ENCODE data around the gene AMBN. TPM values are rescaled to one million over a fixed set of nuclear protein-coding genes. Genes with fewer than 3 reads are reported as not detected.

AMBN gene
- total RNA-seq, 1 experiment from 2014 or later = 0.27 TPM

- no TSS peak for BruUV-seq (replicated peaks)
- Histone ChIP-seq H3K36me3 (ENCODE audit: control insufficient read depth, insufficient read depth, low read length) (no peaks in the 10 kb centered on the region), H3K4me1 (peaks cover 4% of the 10 kb centered on the region; the same call in 1 of the 2 replicates), H3K27me3 (replicated peaks; ENCODE audit: control insufficient read depth, insufficient read depth, low read length) (no peaks in the 10 kb centered on the region), H3K9me3 (no peaks in the 10 kb centered on the region), H3K4me3 (ENCODE audit: low read depth, low read length) (no peak overlapping the region)
- Mint-ChIP-seq H3K4me1 (ENCODE audit: low read depth, unreplicated experiment) (peaks cover 6% of the 10 kb centered on the region), H3K27me3 (ENCODE audit: insufficient read depth, unreplicated experiment) (no peaks in the 10 kb centered on the region), H3K36me3 (ENCODE audit: insufficient read depth, unreplicated experiment) (no peaks in the 10 kb centered on the region), H3K9me3 (ENCODE audit: unreplicated experiment) (no peaks in the 10 kb centered on the region), H3K27ac (ENCODE audit: unreplicated experiment) (no peak overlapping the region), H3K4me3 (ENCODE audit: unreplicated experiment) (no peak overlapping the region)
- intact Hi-C loops (cut with micrococcal nuclease; ENCODE audit: unreplicated experiment) = loop anchor here (5.0 to 10.0 kb wide), 3 partner anchors 87 to 394 kb away; partner anchors contain the start of genes DCK and UTP3
- no peak for TF ChIP-seq CTCF (IDR thresholded peaks at IDR 0.05; ENCODE audit: insufficient read depth in 1 of 2, low read depth in 1 of 2, low read length in 1 of 2, severe bottlenecking in 1 of 2, unreplicated experiment in 1 of 2)
- ChIA-PET CTCF (no interaction called here), POLR2A (no interaction called here)
- no peak for DNase-seq
Observed at GRCh38 chr4:70600305-70600704, 8.2 kb downstream of the AMBN start.

GRCh38 chr4:70600977-70601376 lies 8.9 kb downstream of the AMBN start:
- BruUV-seq (replicated peaks) = no TSS peak
- H3K9me3 Mint-ChIP-seq (ENCODE audit: unreplicated experiment) = no peaks in the 10 kb centered on the region
- H3K27me3 Mint-ChIP-seq (ENCODE audit: insufficient read depth, unreplicated experiment) = no peaks in the 10 kb centered on the region
- Histone ChIP-seq H3K4me1 (peaks cover 4% of the 10 kb centered on the region; the same call in 1 of the 2 replicates), H3K27me3 (replicated peaks; ENCODE audit: control insufficient read depth, insufficient read depth, low read length) (no peaks in the 10 kb centered on the region), H3K36me3 (ENCODE audit: control insufficient read depth, insufficient read depth, low read length) (no peaks in the 10 kb centered on the region), H3K4me3 (ENCODE audit: low read depth, low read length) (no peak overlapping the region), H3K9me3 (no peaks in the 10 kb centered on the region)
- TF ChIP-seq CTCF (IDR thresholded peaks at IDR 0.05; ENCODE audit: insufficient read depth in 1 of 2, low read depth in 1 of 2, low read length in 1 of 2, severe bottlenecking in 1 of 2, unreplicated experiment in 1 of 2) = no peak
- no peak overlapping the region for H3K27ac Mint-ChIP-seq (ENCODE audit: unreplicated experiment)
- POLR2A ChIA-PET = no interaction called here
- no peak for DNase-seq
- CTCF ChIA-PET = interaction anchor here (1.1 kb wide), 1 partner anchor 409 kb away, joined by 3 read pairs; no protein-coding TSS in a partner anchor
- no peak overlapping the region for H3K4me3 Mint-ChIP-seq (ENCODE audit: unreplicated experiment)
- peaks cover 6% of the 10 kb centered on the region for H3K4me1 Mint-ChIP-seq (ENCODE audit: low read depth, unreplicated experiment)
- H3K36me3 Mint-ChIP-seq (ENCODE audit: insufficient read depth, unreplicated experiment) = no peaks in the 10 kb centered on the region
- intact Hi-C loops (cut with micrococcal nuclease; ENCODE audit: unreplicated experiment) = loop anchor here (1.0 to 10.0 kb wide), 4 partner anchors 86 to 1109 kb away; partner anchors contain the start of genes DCK and UTP3

- intact Hi-C loops (cut with micrococcal nuclease; ENCODE audit: unreplicated experiment) = loop anchor here (1.0 to 10.0 kb wide), 4 partner anchors 86 to 1109 kb away; partner anchors contain the start of genes DCK and UTP3
- H3K27me3 ChIP-seq (replicated peaks; ENCODE audit: control insufficient read depth, insufficient read depth, low read length) = no peaks in the 10 kb centered on the region
- peak; percentile 64 to 73 for TF ChIP-seq CTCF (IDR thresholded peaks at IDR 0.05; ENCODE audit: insufficient read depth in 1 of 2, low read depth in 1 of 2, low read length in 1 of 2, severe bottlenecking in 1 of 2, unreplicated experiment in 1 of 2)
- ChIA-PET CTCF (interaction anchor here (1.1 kb wide), 1 partner anchor 408 kb away, joined by 3 read pairs; no protein-coding TSS in a partner anchor), POLR2A (no interaction called here)
- Mint-ChIP-seq H3K9me3 (ENCODE audit: unreplicated experiment) (no peaks in the 10 kb centered on the region), H3K36me3 (ENCODE audit: insufficient read depth, unreplicated experiment) (no peaks in the 10 kb centered on the region), H3K27ac (ENCODE audit: unreplicated experiment) (no peak overlapping the region), H3K4me1 (ENCODE audit: low read depth, unreplicated experiment) (peaks cover 6% of the 10 kb centered on the region), H3K27me3 (ENCODE audit: insufficient read depth, unreplicated experiment) (no peaks in the 10 kb centered on the region), H3K4me3 (ENCODE audit: unreplicated experiment) (no peak overlapping the region)
- peak; percentile 64 to 69 for DNase-seq
- no peaks in the 10 kb centered on the region for H3K9me3 ChIP-seq
- BruUV-seq (replicated peaks) = no TSS peak
- no peaks in the 10 kb centered on the region for H3K36me3 ChIP-seq (ENCODE audit: control insufficient read depth, insufficient read depth, low read length)
- no peak overlapping the region for H3K4me3 ChIP-seq (ENCODE audit: low read depth, low read length)
- H3K4me1 ChIP-seq = peaks cover 4% of the 10 kb centered on the region; the same call in 1 of the 2 replicates
Observed at GRCh38 chr4:70601422-70602039, 9.5 kb downstream of the AMBN start.

All from Caco-2 (cell line).